ENCODE measurements around the gene RTP1.
A peak's percentile ranks its signal among the peaks of the same experiment; 100 is the strongest.
"Not testable (repeated sequence)": the region's sequence is repeated elsewhere in the genome, so short reads cannot be mapped to it uniquely, and the experiment has no call there.

RTP1 gene

GRCh38 chr3:187197335-187197649 lies at the start of gene RTP1:
Gene RTP1, plus strand, starts transcription at chr3:187197486. Its CDS starts 30 bp downstream, at chr3:187197516.
- DNase-seq (ENCODE audit: low read depth in 2 of 2): no peak

GRCh38 chr3:187150186-187150585 lies 47.1 kb upstream of the RTP1 start:
- DNase-seq (ENCODE audit: low read depth in 2 of 2): no peak

- peak; percentile 26 to 45 for DNase-seq (ENCODE audit: low read depth in 2 of 2)
Observed at GRCh38 chr3:187150599-187150998, 46.7 kb upstream of the RTP1 start.

GRCh38 chr3:187161556-187161955 lies 35.7 kb upstream of the RTP1 start:
- DNase-seq (ENCODE audit: low read depth in 2 of 2): no peak

- no peak for DNase-seq (ENCODE audit: low read depth in 2 of 2)
Observed at GRCh38 chr3:187162265-187162953, 34.9 kb upstream of the RTP1 start.

- DNase-seq (ENCODE audit: low read depth in 2 of 2): no peak
Observed at GRCh38 chr3:187165144-187165543, 32.1 kb upstream of the RTP1 start.

GRCh38 chr3:187166750-187167149 lies 30.5 kb upstream of the RTP1 start:
- no peak for DNase-seq (ENCODE audit: low read depth in 2 of 2)

- no peak for DNase-seq (ENCODE audit: low read depth in 2 of 2)
Observed at GRCh38 chr3:187167777-187168176, 29.5 kb upstream of the RTP1 start.

- DNase-seq (ENCODE audit: low read depth in 2 of 2): no peak
Observed at GRCh38 chr3:187169231-187169960, 27.9 kb upstream of the RTP1 start.

- not testable (repeated sequence) for DNase-seq (ENCODE audit: low read depth in 2 of 2)
Observed at GRCh38 chr3:187170911-187171310, 26.4 kb upstream of the RTP1 start.

- no peak for DNase-seq (ENCODE audit: low read depth in 2 of 2)
Observed at GRCh38 chr3:187172929-187173328, 24.4 kb upstream of the RTP1 start.

GRCh38 chr3:187181454-187182170 lies 15.7 kb upstream of the RTP1 start:
- DNase-seq (ENCODE audit: low read depth in 2 of 2): no peak

GRCh38 chr3:187183210-187183862 lies 13.9 kb upstream of the RTP1 start:
- DNase-seq (ENCODE audit: low read depth in 2 of 2): no peak

GRCh38 chr3:187183903-187184302 lies 13.4 kb upstream of the RTP1 start:
- no peak for DNase-seq (ENCODE audit: low read depth in 2 of 2)

GRCh38 chr3:187185759-187186158 lies 11.5 kb upstream of the RTP1 start:
- no peak for DNase-seq (ENCODE audit: low read depth in 2 of 2)

GRCh38 chr3:187186375-187186774 lies 10.9 kb upstream of the RTP1 start:
- no peak for DNase-seq (ENCODE audit: low read depth in 2 of 2)

GRCh38 chr3:187186801-187187421 lies 10.4 kb upstream of the RTP1 start:
- no peak for DNase-seq (ENCODE audit: low read depth in 2 of 2)

- no peak for DNase-seq (ENCODE audit: low read depth in 2 of 2)
Observed at GRCh38 chr3:187188931-187189330, 8.4 kb upstream of the RTP1 start.

GRCh38 chr3:187191271-187191670 lies 6.0 kb upstream of the RTP1 start:
- no peak for DNase-seq (ENCODE audit: low read depth in 2 of 2)

GRCh38 chr3:187193181-187193580 lies 4.1 kb upstream of the RTP1 start:
- no peak for DNase-seq (ENCODE audit: low read depth in 2 of 2)

GRCh38 chr3:187196573-187197334 lies 532 bp upstream of the RTP1 start:
- no peak for DNase-seq (ENCODE audit: low read depth in 2 of 2)

All from stimulated activated CD4-positive, alpha-beta T cell treated with anti-CD3 and anti-CD28 coated beads, Interleukin-1b, Interleukin-23, amount 100 ng/mL, for 1 hour (primary cell).